Ishikawa (cell line): Measurements from ENCODE around the gene WIPI1.

Source experiments
- CEBPB ChIP-seq: IDR thresholded peaks from 2 replicates; pipeline ENCODE4 v1.6.1; 2012
- CREB1 ChIP-seq: IDR thresholded peaks from 2 replicates; pipeline ENCODE4 v1.6.1; 2012; ENCODE audit warnings: low read depth
- EGR1 ChIP-seq: IDR thresholded peaks from 2 replicates; pipeline ENCODE4 v1.6.1; 2012
- EP300 ChIP-seq: IDR thresholded peaks from 2 replicates; pipeline ENCODE4 v1.6.1; 2012; ENCODE audit warnings: borderline replicate concordance
- FOXM1 ChIP-seq: IDR thresholded peaks from 2 replicates; pipeline ENCODE4 v1.6.1; 2012; ENCODE audit warnings: low read depth, borderline replicate concordance
- NFIC ChIP-seq: IDR thresholded peaks from 2 replicates; pipeline ENCODE4 v1.6.1; 2012
- RAD21 ChIP-seq: IDR thresholded peaks from 2 replicates; pipeline ENCODE4 v1.6.1; 2012; ENCODE audit warnings: low read depth
- REST ChIP-seq: IDR thresholded peaks from 2 replicates; pipeline ENCODE4 v1.6.1; 2012; ENCODE audit warnings: low read depth, mild to moderate bottlenecking
- TAF1 ChIP-seq: IDR thresholded peaks from 2 replicates; pipeline ENCODE4 v1.6.1; 2012; ENCODE audit warnings: low read depth, mild to moderate bottlenecking
- TCF12 ChIP-seq: IDR thresholded peaks from 2 replicates; pipeline ENCODE4 v1.6.1; 2012; ENCODE audit warnings: low read depth
- TEAD4 ChIP-seq: IDR thresholded peaks from 2 replicates; pipeline ENCODE4 v1.6.1; 2012
- YY1 ChIP-seq: IDR thresholded peaks from 2 replicates; pipeline ENCODE4 v1.6.1; 2012; ENCODE audit warnings: low read depth
- ZBTB7A ChIP-seq: IDR thresholded peaks from 2 replicates; pipeline ENCODE4 v1.6.1; 2012; ENCODE audit warnings: low read depth
- TF ChIP-seq, protein P1 (sequence below): IDR thresholded peaks from 2 replicates; pipeline ENCODE4 v1.6.1; 2012
- TF ChIP-seq, protein P2 (sequence below): IDR thresholded peaks from 2 replicates; pipeline ENCODE4 v1.6.1; 2012

Gene WIPI1

GRCh38 chr17:68498479-68499326, 41.4 kb upstream of the WIPI1 start:
- no peak for TF ChIP-seq NFIC
- no peak for TF ChIP-seq YY1
- TF ChIP-seq TCF12: no peak
- no peak for TF ChIP-seq TAF1
- no peak for TF ChIP-seq FOXM1
- no peak for TF ChIP-seq TEAD4
- TF ChIP-seq CEBPB: no peak
- TF ChIP-seq, protein P1, sequence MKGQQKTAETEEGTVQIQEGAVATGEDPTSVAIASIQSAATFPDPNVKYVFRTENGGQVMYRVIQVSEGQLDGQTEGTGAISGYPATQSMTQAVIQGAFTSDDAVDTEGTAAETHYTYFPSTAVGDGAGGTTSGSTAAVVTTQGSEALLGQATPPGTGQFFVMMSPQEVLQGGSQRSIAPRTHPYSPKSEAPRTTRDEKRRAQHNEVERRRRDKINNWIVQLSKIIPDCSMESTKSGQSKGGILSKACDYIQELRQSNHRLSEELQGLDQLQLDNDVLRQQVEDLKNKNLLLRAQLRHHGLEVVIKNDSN: no peak
- no peak for TF ChIP-seq EP300
- TF ChIP-seq ZBTB7A: no peak
- TF ChIP-seq RAD21: no peak
- no peak for TF ChIP-seq REST

GRCh38 chr17:68497885-68498319, 40.6 kb upstream of the WIPI1 start:
- TF ChIP-seq NFIC (no peak), TCF12 (no peak), TAF1 (no peak), ZBTB7A (no peak), TEAD4 (no peak), EGR1 (no peak), CEBPB (no peak), RAD21 (no peak), REST (no peak)
- TF ChIP-seq, protein P2, sequence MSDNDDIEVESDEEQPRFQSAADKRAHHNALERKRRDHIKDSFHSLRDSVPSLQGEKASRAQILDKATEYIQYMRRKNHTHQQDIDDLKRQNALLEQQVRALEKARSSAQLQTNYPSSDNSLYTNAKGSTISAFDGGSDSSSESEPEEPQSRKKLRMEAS: no peak

DNA sequence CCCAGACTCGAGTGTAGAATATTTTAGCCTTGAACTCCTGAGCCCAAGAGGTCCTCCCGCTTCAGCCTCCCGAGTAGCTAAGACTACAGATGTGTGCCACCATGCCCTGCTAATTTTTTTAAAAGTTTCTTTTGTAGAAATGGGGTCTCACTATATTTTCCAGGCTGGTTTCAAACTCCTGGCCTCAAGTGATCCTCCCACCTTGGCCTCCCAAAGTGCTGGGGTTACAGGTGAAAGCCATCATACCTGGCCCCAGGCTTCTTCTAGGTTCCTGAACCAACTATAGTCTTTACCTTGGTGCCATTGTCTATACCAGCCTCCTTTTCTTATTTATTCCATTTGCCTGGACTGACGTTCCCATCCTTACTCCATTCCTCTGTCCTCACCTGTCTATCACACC, 37.8 kb upstream of the WIPI1 start:
- TF ChIP-seq YY1 (no peak), NFIC (no peak), CEBPB (no peak), EP300 (no peak)
- TF ChIP-seq, protein P1: no peak

DNA sequence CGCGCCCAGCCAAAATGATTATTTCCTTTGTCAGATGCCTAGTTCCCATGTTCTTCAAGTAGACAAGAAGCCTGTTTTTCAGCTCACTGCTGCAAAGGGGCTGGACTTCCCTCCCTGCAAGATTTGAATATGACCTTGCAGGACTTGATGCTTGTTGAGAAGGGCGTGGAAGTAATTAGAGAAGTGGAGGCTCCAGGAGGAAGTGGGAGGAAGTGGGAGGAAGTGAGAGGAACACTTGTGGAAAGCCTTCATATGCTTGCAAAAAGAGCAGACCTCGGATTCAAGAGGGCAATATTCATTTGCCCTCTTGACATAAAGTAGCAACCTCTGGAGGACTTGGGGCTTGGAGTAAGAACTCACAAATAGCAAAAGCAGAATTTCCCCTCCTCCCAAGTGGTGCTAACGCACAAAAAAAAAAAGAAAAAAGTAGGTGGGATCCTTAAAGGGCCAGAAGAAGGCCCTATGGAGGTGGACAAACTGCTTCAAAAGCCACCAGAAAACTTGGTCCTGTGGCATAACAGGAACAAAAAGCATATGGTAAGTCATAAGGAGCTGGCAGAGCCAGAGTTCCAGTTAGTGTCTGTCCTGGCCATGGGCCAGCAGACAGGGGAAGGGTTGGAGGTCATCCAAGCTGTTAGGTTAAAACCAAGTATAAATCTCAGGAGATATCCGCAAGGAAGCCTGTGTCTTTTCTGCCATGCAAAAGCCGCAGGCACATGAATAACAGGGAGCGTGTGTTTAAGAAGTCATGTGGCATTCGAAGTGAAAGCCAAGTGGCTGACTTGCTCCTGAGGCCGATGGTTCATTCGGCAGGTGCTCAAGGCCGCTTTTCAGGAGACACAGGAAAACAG, 34.3 kb upstream of the WIPI1 start:
- TF ChIP-seq RAD21 (no peak), YY1 (no peak), NFIC (no peak), EGR1 (no peak), EP300 (no peak), CREB1 (no peak)
- TF ChIP-seq, protein P1: no peak
- TF ChIP-seq, protein P2: no peak

DNA sequence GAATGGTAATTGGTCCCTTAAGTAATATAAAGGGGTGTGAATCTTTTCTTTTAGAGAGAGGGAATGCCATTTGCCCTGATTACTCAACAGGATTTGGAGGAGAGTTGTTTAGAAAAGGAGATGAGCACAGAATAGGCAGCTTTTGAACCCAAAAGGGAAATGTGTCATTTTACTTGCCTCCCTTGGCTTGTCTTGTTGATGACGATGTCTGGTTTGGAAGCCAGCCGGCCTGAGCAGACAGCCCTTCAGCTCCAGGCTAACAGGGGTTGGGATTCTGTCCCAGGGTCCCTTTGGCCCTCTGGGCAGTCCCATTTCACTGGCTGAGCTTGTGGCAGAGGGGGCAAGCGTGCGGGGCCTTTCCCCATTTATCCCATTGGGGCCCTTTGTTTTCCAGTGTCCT, 32.6 kb upstream of the WIPI1 start:
- TF ChIP-seq NFIC (no peak), FOXM1 (no peak), TEAD4 (no peak), RAD21 (no peak), TAF1 (no peak), EGR1 (no peak)
- TF ChIP-seq, protein P1: no peak
- TF ChIP-seq, protein P2: no peak
